ENCODE data around the gene CALR. TPM values are rescaled to one million over a fixed set of nuclear protein-coding genes. Genes with fewer than 3 reads are reported as not detected.
A peak's percentile ranks its signal among the peaks of the same experiment; 100 is the strongest.

CALR gene
- total RNA-seq, 1 donor from 2014 or later, result 1,241 TPM

DNA sequence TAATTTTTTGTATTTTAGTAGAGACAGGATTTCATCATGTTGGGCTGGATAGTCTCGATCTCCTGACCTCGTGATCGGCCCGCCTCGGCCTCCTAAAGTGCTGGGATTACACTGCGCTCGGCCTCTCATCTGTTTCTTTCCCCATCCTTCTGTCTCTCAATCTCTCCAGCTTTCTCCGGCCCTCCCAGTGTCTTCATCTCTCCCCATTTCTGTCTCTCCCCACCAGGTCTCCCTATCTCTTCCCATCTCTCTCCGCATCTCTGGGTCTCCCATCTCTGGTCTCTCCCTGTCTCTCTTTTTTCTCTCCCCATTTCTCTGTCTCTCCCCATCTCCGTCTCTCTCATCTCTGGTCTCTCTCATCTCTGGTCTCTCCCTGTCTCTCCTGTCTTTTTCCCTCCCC lies 44.7 kb downstream of the CALR start:
- Mint-ChIP-seq H3K4me3 (ENCODE audit: unreplicated experiment) (no peak overlapping the region), H3K36me3 (ENCODE audit: unreplicated experiment) (no peaks in the 10 kb centered on the region), H3K27ac (ENCODE audit: unreplicated experiment) (no peak overlapping the region), H3K4me1 (ENCODE audit: unreplicated experiment) (peaks cover 16% of the 10 kb centered on the region), H3K27me3 (ENCODE audit: unreplicated experiment) (peaks cover 2% of the 10 kb centered on the region), H3K9me3 (ENCODE audit: unreplicated experiment) (no peaks in the 10 kb centered on the region)
- TF ChIP-seq, protein P1, sequence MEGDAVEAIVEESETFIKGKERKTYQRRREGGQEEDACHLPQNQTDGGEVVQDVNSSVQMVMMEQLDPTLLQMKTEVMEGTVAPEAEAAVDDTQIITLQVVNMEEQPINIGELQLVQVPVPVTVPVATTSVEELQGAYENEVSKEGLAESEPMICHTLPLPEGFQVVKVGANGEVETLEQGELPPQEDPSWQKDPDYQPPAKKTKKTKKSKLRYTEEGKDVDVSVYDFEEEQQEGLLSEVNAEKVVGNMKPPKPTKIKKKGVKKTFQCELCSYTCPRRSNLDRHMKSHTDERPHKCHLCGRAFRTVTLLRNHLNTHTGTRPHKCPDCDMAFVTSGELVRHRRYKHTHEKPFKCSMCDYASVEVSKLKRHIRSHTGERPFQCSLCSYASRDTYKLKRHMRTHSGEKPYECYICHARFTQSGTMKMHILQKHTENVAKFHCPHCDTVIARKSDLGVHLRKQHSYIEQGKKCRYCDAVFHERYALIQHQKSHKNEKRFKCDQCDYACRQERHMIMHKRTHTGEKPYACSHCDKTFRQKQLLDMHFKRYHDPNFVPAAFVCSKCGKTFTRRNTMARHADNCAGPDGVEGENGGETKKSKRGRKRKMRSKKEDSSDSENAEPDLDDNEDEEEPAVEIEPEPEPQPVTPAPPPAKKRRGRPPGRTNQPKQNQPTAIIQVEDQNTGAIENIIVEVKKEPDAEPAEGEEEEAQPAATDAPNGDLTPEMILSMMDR (IDR thresholded peaks at IDR 0.05), result no peak
- no peak for DNase-seq (ENCODE audit: extremely low spot score, unreplicated experiment)

DNA sequence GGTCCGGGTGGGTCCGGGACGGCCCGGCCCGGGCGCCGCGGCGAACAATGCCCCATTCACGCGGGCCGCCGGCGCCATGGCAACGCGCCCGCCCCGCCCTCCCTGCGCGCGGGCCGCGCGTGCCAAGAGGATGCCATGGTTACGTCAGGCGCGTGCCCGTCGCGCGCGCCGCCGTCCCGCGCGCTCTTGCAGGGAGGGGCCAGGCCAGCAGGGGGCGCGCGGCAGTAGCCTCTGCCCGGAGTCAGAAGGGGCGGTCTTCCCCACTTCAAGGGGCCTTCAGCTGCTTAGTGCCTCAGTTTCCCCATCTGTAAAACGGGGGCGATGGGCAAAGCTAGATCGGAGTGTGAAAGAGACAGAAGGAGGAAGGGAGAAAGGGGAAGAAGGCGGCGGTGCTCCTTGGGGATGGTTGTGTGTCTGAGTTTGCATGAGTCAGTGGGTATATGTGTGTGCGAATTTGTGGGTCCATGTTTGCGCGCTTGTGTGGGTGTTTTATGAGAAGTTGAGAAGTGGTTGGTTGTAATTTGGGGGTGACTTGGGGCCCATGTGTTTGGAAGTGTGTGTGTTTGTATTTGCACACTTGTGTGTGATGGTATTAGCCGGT lies 45.2 kb downstream of the CALR start:
- peak; percentile 95 for DNase-seq (ENCODE audit: extremely low spot score, unreplicated experiment)
- TF ChIP-seq, protein P1 (IDR thresholded peaks at IDR 0.05), result peak; percentile 99
- H3K27ac Mint-ChIP-seq (ENCODE audit: unreplicated experiment), result no peak overlapping the region
- H3K4me3 Mint-ChIP-seq (ENCODE audit: unreplicated experiment), result no peak overlapping the region
- peaks cover 2% of the 10 kb centered on the region for H3K27me3 Mint-ChIP-seq (ENCODE audit: unreplicated experiment)
- H3K36me3 Mint-ChIP-seq (ENCODE audit: unreplicated experiment), result no peaks in the 10 kb centered on the region
- H3K9me3 Mint-ChIP-seq (ENCODE audit: unreplicated experiment), result no peaks in the 10 kb centered on the region
- peaks cover 16% of the 10 kb centered on the region for H3K4me1 Mint-ChIP-seq (ENCODE audit: unreplicated experiment)

DNA sequence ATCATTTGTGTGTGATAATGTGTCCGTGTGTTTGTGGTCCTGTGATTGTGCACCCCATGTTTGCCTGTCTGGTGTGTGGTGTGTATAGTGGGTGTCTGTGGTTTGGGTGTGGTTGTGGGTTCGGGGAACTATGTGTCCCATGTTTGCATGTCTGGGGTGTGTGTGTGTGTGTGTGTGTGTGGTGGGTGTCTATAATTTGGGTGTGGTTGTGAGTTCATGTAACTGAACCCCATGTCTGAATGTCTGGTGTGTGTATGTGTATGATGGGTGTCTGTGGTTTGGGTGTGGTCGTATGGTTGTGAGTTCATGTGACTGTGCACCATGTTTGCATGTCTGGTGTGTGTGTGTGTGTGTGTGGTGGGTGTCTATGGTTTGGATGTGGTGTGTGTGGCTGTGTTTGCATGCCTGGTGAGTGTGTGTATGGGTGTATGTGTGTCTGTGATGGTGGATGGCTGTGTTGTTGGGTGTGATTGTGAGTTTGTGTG lies 45.8 kb downstream of the CALR start:
- peaks cover 16% of the 10 kb centered on the region for H3K4me1 Mint-ChIP-seq (ENCODE audit: unreplicated experiment)
- TF ChIP-seq, protein P1 (IDR thresholded peaks at IDR 0.05), result no peak
- H3K27me3 Mint-ChIP-seq (ENCODE audit: unreplicated experiment), result peaks cover 2% of the 10 kb centered on the region
- no peak overlapping the region for H3K27ac Mint-ChIP-seq (ENCODE audit: unreplicated experiment)
- no peak overlapping the region for H3K4me3 Mint-ChIP-seq (ENCODE audit: unreplicated experiment)
- H3K36me3 Mint-ChIP-seq (ENCODE audit: unreplicated experiment), result no peaks in the 10 kb centered on the region
- no peak for DNase-seq (ENCODE audit: extremely low spot score, unreplicated experiment)
- no peaks in the 10 kb centered on the region for H3K9me3 Mint-ChIP-seq (ENCODE audit: unreplicated experiment)

DNA sequence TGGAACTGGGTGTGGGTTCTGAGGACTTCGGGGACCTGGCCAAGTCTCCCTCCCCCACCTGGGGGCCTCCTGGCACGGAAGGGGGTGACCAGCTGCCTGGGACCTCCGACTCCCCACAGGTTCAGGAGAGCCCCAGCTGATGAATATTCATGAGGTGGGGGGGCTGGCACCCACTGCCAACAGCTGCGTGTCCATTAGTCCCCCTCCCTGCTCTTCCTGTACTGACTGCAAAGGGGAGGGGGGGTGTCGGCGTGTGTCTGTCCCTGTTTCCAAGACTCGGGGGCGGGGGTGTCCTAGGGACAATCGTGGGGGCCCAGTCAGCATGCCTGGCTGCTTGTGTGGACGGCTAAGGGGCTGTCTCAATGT lies 46.3 kb downstream of the CALR start:
- TF ChIP-seq, protein P1 (IDR thresholded peaks at IDR 0.05), result no peak
- Mint-ChIP-seq H3K4me1 (ENCODE audit: unreplicated experiment) (peaks cover 16% of the 10 kb centered on the region), H3K27ac (ENCODE audit: unreplicated experiment) (no peak overlapping the region), H3K4me3 (ENCODE audit: unreplicated experiment) (no peak overlapping the region), H3K36me3 (ENCODE audit: unreplicated experiment) (no peaks in the 10 kb centered on the region), H3K9me3 (ENCODE audit: unreplicated experiment) (no peaks in the 10 kb centered on the region), H3K27me3 (ENCODE audit: unreplicated experiment) (peaks cover 2% of the 10 kb centered on the region)
- no peak for DNase-seq (ENCODE audit: extremely low spot score, unreplicated experiment)

DNA sequence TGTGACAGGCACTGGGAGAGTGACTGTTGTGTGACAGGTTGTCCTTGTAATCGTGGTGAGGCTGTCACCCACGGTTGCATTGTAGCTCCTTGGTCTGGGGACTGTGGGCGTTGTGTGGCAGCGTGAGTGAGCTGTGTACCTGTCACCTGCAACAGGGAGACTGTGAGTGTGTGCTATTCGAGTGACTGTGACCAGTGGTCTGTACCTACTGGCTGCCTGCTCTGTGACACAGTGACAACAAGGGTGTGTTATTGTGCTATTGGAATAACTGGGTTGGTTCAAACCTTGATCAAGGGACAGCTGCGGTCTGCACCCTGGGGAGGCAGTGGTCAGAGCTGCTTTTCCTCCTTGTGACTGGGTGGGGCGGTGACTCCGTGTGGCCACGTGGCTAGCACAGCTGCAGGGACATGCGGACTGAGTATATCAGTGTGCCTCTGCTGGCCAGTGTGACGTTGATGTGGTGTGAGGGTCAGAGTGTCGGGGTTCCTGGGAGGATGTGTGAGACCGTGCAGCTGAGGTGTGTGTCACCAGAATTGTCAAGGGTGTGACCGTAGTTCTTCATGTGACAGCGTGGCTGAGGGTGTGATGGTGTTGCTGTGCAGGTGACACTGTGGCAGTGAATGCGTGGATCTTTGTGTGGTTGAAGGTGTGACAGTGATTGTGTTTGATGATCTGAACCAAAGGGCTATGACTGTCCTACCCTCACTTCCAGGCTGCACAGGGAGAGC lies 46.8 kb downstream of the CALR start:
- Mint-ChIP-seq H3K4me3 (ENCODE audit: unreplicated experiment) (no peak overlapping the region), H3K4me1 (ENCODE audit: unreplicated experiment) (peaks cover 16% of the 10 kb centered on the region), H3K27me3 (ENCODE audit: unreplicated experiment) (peaks cover 2% of the 10 kb centered on the region), H3K36me3 (ENCODE audit: unreplicated experiment) (no peaks in the 10 kb centered on the region), H3K27ac (ENCODE audit: unreplicated experiment) (no peak overlapping the region), H3K9me3 (ENCODE audit: unreplicated experiment) (no peaks in the 10 kb centered on the region)
- TF ChIP-seq, protein P1 (IDR thresholded peaks at IDR 0.05), result no peak
- no peak for DNase-seq (ENCODE audit: extremely low spot score, unreplicated experiment)
